Cortex of kidney (tissue), 1 donor: ENCODE data around the gene SCD5.

Experiments
- DNase-seq: peaks from one replicate; lab custom pipeline; 2025; lab: John Stamatoyannopoulos, UW

SCD5 gene

DNA sequence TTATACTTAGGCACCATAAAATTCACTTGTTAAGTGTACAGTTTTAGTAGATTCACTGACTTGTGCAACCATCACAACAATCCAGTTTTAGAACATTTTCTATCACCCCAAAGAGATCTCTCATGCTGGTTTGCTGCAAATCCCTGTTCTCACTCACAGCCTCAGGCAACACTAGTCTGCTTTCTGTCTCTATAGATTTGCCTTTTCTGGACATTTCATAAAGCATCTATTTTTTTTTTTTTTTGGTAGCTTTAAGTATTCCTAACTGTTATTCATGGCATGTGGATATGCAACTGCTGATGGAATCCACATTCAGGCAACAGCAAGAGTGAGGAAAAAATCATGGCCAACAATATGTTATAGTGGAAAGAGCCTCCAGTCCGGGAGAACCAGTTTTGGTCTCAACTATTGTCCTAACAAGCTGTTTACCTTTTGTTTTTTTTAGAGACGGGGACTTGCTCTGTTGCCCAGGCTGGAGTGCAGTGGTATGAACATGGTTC lies 209.8 kb downstream of the SCD5 start:
- DNase-seq: no peak

GRCh38 chr4:82587826-82588540 lies 210.6 kb downstream of the SCD5 start:
- no peak for DNase-seq

GRCh38 chr4:82585690-82586435 lies 212.7 kb downstream of the SCD5 start:
- DNase-seq: no peak

GRCh38 chr4:82584931-82585330 lies 213.7 kb downstream of the SCD5 start:
- DNase-seq: no peak

DNA sequence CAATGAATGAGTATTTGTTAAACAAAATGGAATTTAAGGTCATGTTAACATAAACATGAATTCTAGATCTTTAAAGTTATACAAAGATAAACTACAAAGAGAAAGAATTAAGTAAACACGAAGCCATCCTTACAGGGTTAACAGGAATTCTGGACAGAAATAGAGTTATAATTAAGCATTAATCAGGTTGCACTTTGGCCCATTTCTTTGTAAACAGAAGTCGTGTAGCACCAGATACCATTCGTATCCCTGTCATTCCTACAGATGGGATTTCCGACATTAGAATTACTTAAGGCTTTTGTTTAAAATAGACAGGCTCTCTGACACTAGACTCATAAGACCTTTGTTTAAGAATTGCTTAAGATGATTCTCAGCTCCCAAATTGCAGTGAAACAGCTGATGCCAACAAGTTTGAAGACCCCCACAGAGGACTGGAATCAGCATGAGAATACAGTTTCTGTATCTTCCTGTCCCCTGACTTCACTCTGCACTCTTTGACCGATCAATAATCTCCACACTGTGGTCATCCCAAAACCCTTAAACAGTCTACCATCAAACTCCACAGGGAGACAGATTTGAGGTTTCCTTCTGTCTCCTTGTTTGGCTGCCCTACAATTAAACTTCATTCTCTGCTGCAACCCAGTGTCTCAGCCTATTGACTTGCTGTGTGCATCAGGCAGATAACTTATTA lies 214.6 kb downstream of the SCD5 start:
- DNase-seq: no peak

DNA sequence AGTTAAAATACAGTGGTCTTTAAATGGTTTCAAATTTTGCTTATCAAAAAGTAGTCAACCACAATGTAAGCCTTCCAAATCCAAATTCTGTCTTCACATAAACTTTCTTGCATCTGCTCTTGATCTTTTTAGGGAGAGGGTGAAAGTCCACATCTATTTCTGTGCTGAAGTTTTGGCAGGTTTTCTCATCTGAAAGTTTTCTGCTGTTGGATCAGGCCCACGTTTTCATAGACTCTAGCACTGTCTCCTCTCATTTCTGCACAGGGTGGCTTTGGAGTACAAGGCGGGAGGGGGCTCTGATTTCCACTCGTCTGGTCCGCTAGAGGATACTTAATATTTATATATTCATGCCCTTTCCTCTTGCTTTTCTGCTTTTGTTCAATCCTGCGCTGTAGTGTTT lies 218.7 kb downstream of the SCD5 start:
- no peak for DNase-seq
